Gastroesophageal sphincter (tissue), 4 donors: ENCODE results near the gene AUTS2. TPM values are rescaled to one million over a fixed set of nuclear protein-coding genes. Genes with fewer than 3 reads are reported as not detected.
A peak's percentile ranks its signal among the peaks of the same experiment; 100 is the strongest.

Source experiments
- ATAC-seq: fragments of 150-250 bp; one replicate; pipeline ENCODE4 v1.9.1; 2016; ENCODE audit warnings: mild to moderate bottlenecking, moderate library complexity
- H3K27ac ChIP-seq, 4 donors: fragments of 200-600 bp; sonication (generic) in 3 of 4; 1 replicate in 3 of 4; 2 replicates in 1 of 4; pipeline ENCODE4 v1.5.1; 2016 to 2019
- H3K27me3 ChIP-seq: fragments of 200-600 bp; sonication (generic); one replicate; pipeline ENCODE4 v1.5.1; 2019
- H3K36me3 ChIP-seq, 2 donors: fragments of 200-600 bp; sonication (generic); one replicate each; pipeline ENCODE4 v1.5.1; 2019; ENCODE audit warnings: control low read depth in 1 of 2
- H3K4me1 ChIP-seq, 3 donors: fragments of 200-600 bp; sonication (generic); 1 replicate in 2 of 3; 2 replicates in 1 of 3; pipeline ENCODE4 v1.5.1; 2016 to 2019; ENCODE audit warnings: control low read depth in 2 of 3
- H3K4me3 ChIP-seq, 2 donors: fragments of 200-600 bp; sonication (generic); one replicate each; pipeline ENCODE4 v1.5.1; 2019; ENCODE audit warnings: mild to moderate bottlenecking in 1 of 2, moderate library complexity in 1 of 2
- H3K9me3 ChIP-seq, 3 donors: fragments of 200-600 bp; sonication (generic); one replicate each; pipeline ENCODE4 v1.5.1; 2017 to 2019; ENCODE audit warnings: control low read depth in 2 of 3
- EP300 ChIP-seq: sonication (generic); formaldehyde crosslinking; IDR thresholded peaks from one replicate; pipeline ENCODE4 v1.6.1; 2017; ENCODE audit warnings: antibody characterized with exemption, mild to moderate bottlenecking
- POLR2A ChIP-seq, 2 donors: fragments of 450-650 bp; IDR thresholded peaks; one replicate each; pipeline ENCODE4 v1.6.1; 2017; ENCODE audit warnings: antibody characterized with exemption in 2 of 2, mild to moderate bottlenecking in 2 of 2, moderate library complexity in 1 of 2
- POLR2AphosphoS5 ChIP-seq: sonication (generic); formaldehyde crosslinking; IDR thresholded peaks from one replicate; pipeline ENCODE4 v1.6.1; 2017; ENCODE audit warnings: antibody characterized with exemption
- WGBS, 2 donors: methylation state at CpG; one replicate each; pipeline ENCODE4 v1.1.5; 2018; ENCODE audit warnings: low coverage in 1 of 2; 5-methylcytosine and 5-hydroxymethylcytosine counted together
- total RNA-seq, 4 donors: library from RNA; depleted of rRNA; stranded (reverse); fragments of >200 nt; gene quantifications; one replicate each; pipeline ENCODE4 v1.1.0, GENCODE V29; 2016
- TF ChIP-seq, protein P1 (sequence below), 4 experiments: fragments of 200-600 bp in 2 of 4; fragments of 450-650 bp in 2 of 4; sonication (generic) in 1 of 4; IDR thresholded peaks; one replicate each; pipeline ENCODE4 v1.5.1; 2017 to 2019; ENCODE audit warnings: antibody characterized with exemption in 4 of 4, mild to moderate bottlenecking in 2 of 4, moderate library complexity in 2 of 4

Gene AUTS2
- total RNA-seq, 4 donors from 2014 or later, result 12.2 to 48.7 (median 44.1) TPM

DNA sequence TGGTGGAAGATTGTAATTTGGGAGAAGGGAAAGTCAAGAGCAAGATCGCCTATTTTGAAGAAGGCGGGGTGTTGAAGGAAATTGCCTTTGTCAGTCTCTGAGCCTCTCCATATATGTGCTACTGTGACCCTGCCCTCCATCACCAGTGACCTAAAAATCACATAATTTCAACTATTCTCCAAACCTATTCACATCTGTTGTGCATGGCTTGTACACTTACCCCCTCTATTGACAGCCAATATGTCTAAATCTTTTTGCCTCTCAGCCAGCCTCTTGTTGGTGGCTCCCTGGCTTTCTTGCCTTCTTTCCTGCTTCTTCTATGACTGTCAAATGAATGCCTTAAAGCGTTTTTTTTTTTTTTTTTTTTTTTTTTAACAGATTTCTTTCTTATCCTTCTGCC lies 295.6 kb downstream of the AUTS2 start:
- no peaks in the 10 kb centered on the region for H3K4me1 ChIP-seq
- TF ChIP-seq, protein P1, sequence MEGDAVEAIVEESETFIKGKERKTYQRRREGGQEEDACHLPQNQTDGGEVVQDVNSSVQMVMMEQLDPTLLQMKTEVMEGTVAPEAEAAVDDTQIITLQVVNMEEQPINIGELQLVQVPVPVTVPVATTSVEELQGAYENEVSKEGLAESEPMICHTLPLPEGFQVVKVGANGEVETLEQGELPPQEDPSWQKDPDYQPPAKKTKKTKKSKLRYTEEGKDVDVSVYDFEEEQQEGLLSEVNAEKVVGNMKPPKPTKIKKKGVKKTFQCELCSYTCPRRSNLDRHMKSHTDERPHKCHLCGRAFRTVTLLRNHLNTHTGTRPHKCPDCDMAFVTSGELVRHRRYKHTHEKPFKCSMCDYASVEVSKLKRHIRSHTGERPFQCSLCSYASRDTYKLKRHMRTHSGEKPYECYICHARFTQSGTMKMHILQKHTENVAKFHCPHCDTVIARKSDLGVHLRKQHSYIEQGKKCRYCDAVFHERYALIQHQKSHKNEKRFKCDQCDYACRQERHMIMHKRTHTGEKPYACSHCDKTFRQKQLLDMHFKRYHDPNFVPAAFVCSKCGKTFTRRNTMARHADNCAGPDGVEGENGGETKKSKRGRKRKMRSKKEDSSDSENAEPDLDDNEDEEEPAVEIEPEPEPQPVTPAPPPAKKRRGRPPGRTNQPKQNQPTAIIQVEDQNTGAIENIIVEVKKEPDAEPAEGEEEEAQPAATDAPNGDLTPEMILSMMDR (IDR thresholded peaks at IDR 0.05), result peak in 1 of 4 experiments; percentile 40
- TF ChIP-seq POLR2A (IDR thresholded peaks at IDR 0.05), result no peak
- no peaks in the 10 kb centered on the region for H3K27me3 ChIP-seq
- H3K36me3 ChIP-seq, result no peaks in the 10 kb centered on the region
- 70 to 100% methylated on average over 1 to 2 of the region's 3 CpGs for WGBS, 2 donors
- no peak for ATAC-seq
- H3K27ac ChIP-seq, result no peak overlapping the region
- no peaks in the 10 kb centered on the region for H3K9me3 ChIP-seq
- H3K4me3 ChIP-seq, result no peak overlapping the region

DNA sequence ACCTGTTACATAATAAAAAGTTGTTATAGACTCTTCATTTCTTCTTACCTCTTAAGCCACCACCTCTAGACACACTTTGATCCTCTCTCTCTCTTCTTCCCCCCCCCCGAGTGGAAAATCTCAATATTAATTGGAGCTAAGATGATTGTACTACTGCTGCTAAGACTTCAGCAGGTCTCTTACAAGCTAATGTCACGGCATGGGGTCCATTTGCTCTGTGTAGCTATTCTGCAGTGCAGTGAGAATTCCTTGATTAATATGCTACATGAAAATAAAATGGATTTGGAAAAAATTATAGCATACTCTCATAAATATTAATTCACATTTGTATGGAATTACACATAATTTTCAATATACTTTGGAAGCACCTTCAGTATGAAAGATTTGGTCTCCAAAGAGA lies 297.2 kb downstream of the AUTS2 start:
- Histone ChIP-seq H3K4me1 (no peaks in the 10 kb centered on the region), H3K27me3 (no peaks in the 10 kb centered on the region), H3K36me3 (peaks cover 0 to 3% of the 10 kb centered on the region in 2 donors), H3K4me3 (no peak overlapping the region), H3K9me3 (no peaks in the 10 kb centered on the region), H3K27ac (no peak overlapping the region)
- ATAC-seq, result no peak
- TF ChIP-seq POLR2AphosphoS5 (no peak), EP300 (no peak), POLR2A (IDR thresholded peaks at IDR 0.05) (no peak)
- TF ChIP-seq, protein P1 (IDR thresholded peaks at IDR 0.05), result no peak
- WGBS, 2 donors, result 50 to 90% methylated on average over 2 of the region's 2 CpGs

DNA sequence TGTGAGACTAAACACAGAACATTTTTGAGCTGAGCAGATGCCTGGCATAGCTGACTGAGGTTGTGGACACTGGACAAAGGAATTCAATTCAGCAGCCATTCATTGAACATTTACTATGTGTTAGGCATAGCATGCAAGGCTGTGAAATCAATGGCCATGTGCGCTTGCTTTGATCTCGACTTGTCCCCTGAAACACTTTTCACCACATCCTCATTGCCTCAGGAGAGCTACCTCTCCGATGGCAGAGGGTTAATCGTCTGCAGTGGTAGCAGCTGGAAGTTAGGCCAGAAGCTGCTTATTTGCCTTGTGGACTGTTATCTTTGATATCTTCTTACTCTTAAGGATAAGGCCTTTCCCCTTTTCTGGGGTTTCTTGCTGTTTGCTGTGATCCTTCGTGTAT lies 297.8 kb downstream of the AUTS2 start:
- 84 to 94% methylated on average over 5 of the region's 5 CpGs for WGBS, 2 donors
- H3K4me3 ChIP-seq, result no peak overlapping the region
- ATAC-seq, result no peak
- no peak for TF ChIP-seq EP300
- no peak for TF ChIP-seq POLR2AphosphoS5
- TF ChIP-seq, protein P1 (IDR thresholded peaks at IDR 0.05), result no peak
- TF ChIP-seq POLR2A (IDR thresholded peaks at IDR 0.05), result no peak
- no peak overlapping the region for H3K27ac ChIP-seq
- no peaks in the 10 kb centered on the region for H3K27me3 ChIP-seq
- H3K36me3 ChIP-seq, result peaks cover 0 to 3% of the 10 kb centered on the region in 2 donors
- H3K9me3 ChIP-seq, result no peaks in the 10 kb centered on the region
- no peaks in the 10 kb centered on the region for H3K4me1 ChIP-seq

DNA sequence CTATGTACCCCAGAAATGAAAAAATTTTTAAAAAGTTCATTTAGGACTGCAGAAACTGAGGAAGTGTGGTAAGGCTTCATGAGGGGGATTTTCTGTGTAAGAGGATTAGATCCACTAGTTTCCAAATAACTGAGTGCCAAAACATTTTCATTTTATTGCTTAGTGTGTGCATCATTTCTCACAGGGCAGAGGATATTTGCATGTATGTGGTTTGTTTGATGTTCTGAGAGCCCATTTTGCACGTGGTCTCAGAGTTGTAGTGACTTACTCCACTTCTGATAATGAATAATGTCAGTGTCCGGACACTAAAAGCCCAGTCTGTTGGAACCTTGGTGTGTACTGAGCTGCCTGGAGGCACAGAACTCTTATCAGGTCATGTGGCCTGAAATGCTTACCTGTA lies 299.9 kb downstream of the AUTS2 start:
- no peak for ATAC-seq
- no peak for TF ChIP-seq EP300
- TF ChIP-seq, protein P1 (IDR thresholded peaks at IDR 0.05), result no peak
- TF ChIP-seq POLR2AphosphoS5, result no peak
- TF ChIP-seq POLR2A (IDR thresholded peaks at IDR 0.05), result no peak
- Histone ChIP-seq H3K27me3 (no peaks in the 10 kb centered on the region), H3K27ac (no peak overlapping the region), H3K4me1 (no peaks in the 10 kb centered on the region), H3K36me3 (peaks cover 0 to 3% of the 10 kb centered on the region in 2 donors), H3K4me3 (no peak overlapping the region), H3K9me3 (no peaks in the 10 kb centered on the region)
- WGBS, 2 donors, result 79 to 100% methylated on average over 1 to 2 of the region's 2 CpGs

DNA sequence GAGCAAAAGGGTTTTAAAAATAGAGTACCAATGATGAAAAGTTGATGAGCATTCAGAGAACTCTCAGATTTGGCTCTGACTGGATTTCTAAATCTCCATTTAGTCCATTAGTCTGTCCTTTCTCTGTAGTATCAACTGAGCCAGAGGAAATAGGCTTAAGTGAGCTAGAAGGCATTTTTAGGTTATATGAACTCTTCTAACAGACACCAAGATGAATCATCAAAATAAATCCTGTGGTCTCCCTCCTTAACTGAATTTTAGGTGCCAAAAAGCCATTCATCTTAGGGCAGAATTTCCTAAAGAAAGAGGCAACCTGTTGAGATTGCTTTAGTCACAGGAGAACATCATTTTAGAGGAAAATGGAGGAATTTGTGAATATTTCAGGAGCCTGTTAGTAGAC lies 305.1 kb downstream of the AUTS2 start:
- Histone ChIP-seq H3K4me3 (no peak overlapping the region), H3K27ac (no peak overlapping the region), H3K9me3 (no peaks in the 10 kb centered on the region), H3K4me1 (peaks cover 0 to 8% (median 0%) of the 10 kb centered on the region in 3 donors), H3K27me3 (no peaks in the 10 kb centered on the region), H3K36me3 (peaks cover 0 to 3% of the 10 kb centered on the region in 2 donors)
- ATAC-seq, result no peak
- TF ChIP-seq, protein P1 (IDR thresholded peaks at IDR 0.05), result no peak
- TF ChIP-seq POLR2AphosphoS5 (no peak), POLR2A (IDR thresholded peaks at IDR 0.05) (no peak), EP300 (no peak)
